Endothelial cell of umbilical vein (primary cell): ENCODE data around the gene MAK. TPM values are rescaled to one million over a fixed set of nuclear protein-coding genes. Genes with fewer than 3 reads are reported as not detected.
"Not testable (repeated sequence)": the region's sequence is repeated elsewhere in the genome, so short reads cannot be mapped to it uniquely, and the experiment has no call there.

Experiments used
- BruUV-seq: library from RNA; stranded (reverse); fragments of 400-500 nt; replicated peaks from 2 replicates; lab custom pipeline; 2021; lab: Mats Ljungman, UMichigan
- CTCF ChIA-PET: fragments of 300-600, 350-600 bp; sonication (Branson Sonifier 250); formaldehyde crosslinking; loops from one replicate; lab custom pipeline; 2021; ENCODE audit warnings: antibody characterized with exemption, inconsistent platforms; lab: Charles Lee
- POLR2A ChIA-PET: fragments of 300-600, 350-600 bp; sonication (Branson Sonifier 250); formaldehyde crosslinking; loops from one replicate; lab custom pipeline; 2021; ENCODE audit warnings: antibody characterized with exemption, inconsistent platforms; lab: Charles Lee
- DNase-seq: peaks from one replicate; pipeline ENCODE4 v3.0.0-alpha.2; 2011; ENCODE audit warnings: low read depth, low spot score
- FAIRE-seq: peaks from 2 replicates; lab custom pipeline; 2011; peaks lifted over from hg19 to GRCh38; lab: Jason Lieb, UNC
- H2AFZ ChIP-seq: 2 replicates; pipeline ENCODE4 v1.6.0; 2012; ENCODE audit warnings: low read depth, low read length, control low read depth, inconsistent platforms
- H3K27ac ChIP-seq: 2 replicates; pipeline ENCODE4 v1.5.1; 2011; ENCODE audit warnings: low read depth, mild to moderate bottlenecking, control low read depth, low read length, moderate library complexity; ENCODE audit not compliant: insufficient read depth
- H3K27me3 ChIP-seq, 2 experiments: 2 replicates each; pipeline versions ENCODE4 v1.6.0 to v1.6.1; 2011; ENCODE audit warnings: low read length in 2 of 2, mixed read lengths in 1 of 2; ENCODE audit not compliant: control insufficient read depth in 2 of 2, insufficient read depth in 2 of 2
- H3K36me3 ChIP-seq, 2 experiments: 2 replicates in 1 of 2; 3 replicates in 1 of 2; pipeline ENCODE4 v1.5.1; 2011; ENCODE audit warnings: low read length in 2 of 2, mild to moderate bottlenecking in 1 of 2, moderate library complexity in 1 of 2; ENCODE audit not compliant: control insufficient read depth in 2 of 2, insufficient read depth in 2 of 2; ENCODE audit errors: extremely low read depth in 1 of 2
- H3K4me1 ChIP-seq: 3 replicates; pipeline ENCODE4 v1.5.1; 2011; ENCODE audit warnings: mild to moderate bottlenecking, low read length; ENCODE audit not compliant: control insufficient read depth, insufficient read depth; ENCODE audit errors: extremely low read depth
- H3K4me2 ChIP-seq: 2 replicates; pipeline ENCODE4 v1.6.1; 2011; ENCODE audit warnings: low read length, control low read depth, mixed read lengths; ENCODE audit not compliant: insufficient read depth
- H3K4me3 ChIP-seq, 3 experiments: fragments of 200-600 bp in 1 of 3; sonication (generic), shearing (Covaris generic) in 1 of 3; replicated peaks in 1 of 3; 2 replicates each; pipeline ENCODE4 v1.5.1; 2011 to 2016; ENCODE audit warnings: control low read depth in 3 of 3, low read length in 3 of 3, mild to moderate bottlenecking in 2 of 3, inconsistent platforms in 1 of 3, low read depth in 1 of 3, moderate library complexity in 1 of 3; ENCODE audit not compliant: insufficient read depth in 1 of 3
- H3K79me2 ChIP-seq: 2 replicates; pipeline ENCODE4 v1.6.0; 2012; ENCODE audit warnings: low read length, inconsistent platforms; ENCODE audit not compliant: control insufficient read depth, insufficient read depth
- H3K9ac ChIP-seq: replicated peaks from 2 replicates; pipeline ENCODE3; 2011; ENCODE audit warnings: low read length, control low read depth; ENCODE audit not compliant: insufficient read depth; ENCODE audit errors: extremely low read depth
- H3K9me1 ChIP-seq: replicated peaks from 3 replicates; pipeline ENCODE4 v1.6.0; 2011; ENCODE audit warnings: mild to moderate bottlenecking, low read length; ENCODE audit not compliant: control insufficient read depth, insufficient read depth; ENCODE audit errors: extremely low read depth
- H3K9me3 ChIP-seq: replicated peaks from 2 replicates; pipeline ENCODE4 v1.5.1; 2012; ENCODE audit warnings: low read length, inconsistent platforms; ENCODE audit not compliant: control insufficient read depth, insufficient read depth
- H4K20me1 ChIP-seq: replicated peaks from 2 replicates; pipeline ENCODE3; 2011; ENCODE audit warnings: mild to moderate bottlenecking, low read length; ENCODE audit not compliant: control insufficient read depth, insufficient read depth; ENCODE audit errors: extremely low read depth
- CTCF ChIP-seq, 2 donors: IDR thresholded peaks; 1 replicate in 1 of 2; 2 replicates in 1 of 2; pipeline ENCODE4 v1.5.1; 2011; ENCODE audit warnings: low read length in 2 of 2, mild to moderate bottlenecking in 2 of 2, moderate library complexity in 2 of 2, control low read depth in 1 of 2, inconsistent platforms in 1 of 2, low read depth in 1 of 2; ENCODE audit not compliant: insufficient read depth in 1 of 2; ENCODE audit errors: extremely low read depth in 1 of 2
- EZH2 ChIP-seq: IDR thresholded peaks from 2 replicates; pipeline ENCODE4 v1.6.1; 2012; ENCODE audit warnings: borderline replicate concordance, low read depth, mild to moderate bottlenecking, moderate library complexity, low read length, inconsistent platforms; ENCODE audit not compliant: severe bottlenecking
- FOS ChIP-seq: IDR thresholded peaks from 2 replicates; pipeline ENCODE4 v1.6.1; 2011; ENCODE audit warnings: mild to moderate bottlenecking, low read length, moderate library complexity, borderline replicate concordance; ENCODE audit not compliant: insufficient read depth
- GATA2 ChIP-seq: IDR thresholded peaks from 2 replicates; pipeline ENCODE4 v1.7.0; 2011; ENCODE audit warnings: low read depth, mild to moderate bottlenecking, moderate library complexity, mixed read lengths, low read length; ENCODE audit not compliant: insufficient read length, insufficient read depth
- JUN ChIP-seq: IDR thresholded peaks from 2 replicates; pipeline ENCODE4 v1.6.1; 2011; ENCODE audit warnings: borderline replicate concordance, low read depth; ENCODE audit not compliant: insufficient read length, insufficient read depth
- MYC ChIP-seq: IDR thresholded peaks from one replicate; pipeline ENCODE4 v1.6.1; 2011; ENCODE audit warnings: mild to moderate bottlenecking, low read depth, low read length
- POLR2A ChIP-seq: IDR thresholded peaks from 2 replicates; pipeline ENCODE4 v1.6.1; 2012; ENCODE audit warnings: low read depth, mild to moderate bottlenecking, control low read depth, low read length
- POLR2AphosphoS5 ChIP-seq: IDR thresholded peaks from 2 replicates; pipeline ENCODE4 v1.6.1; 2012; ENCODE audit warnings: low read depth, mild to moderate bottlenecking, control low read depth, low read length, moderate library complexity; ENCODE audit not compliant: insufficient read depth
- dilution Hi-C: fragments of 300-500 bp; cut with MboI; formaldehyde crosslinking; loops from one replicate; pipeline ENCODE4 v1.15.0; 2019; ENCODE audit warnings: low sequenced_read_pairs; ENCODE audit not compliant: extremely low pct_ligation_motif_present
- intact Hi-C: fragments of 100-400 bp; cut with micrococcal nuclease; formaldehyde crosslinking; loops from one replicate; pipeline ENCODE4 v1.10.0; 2022
- polyA plus RNA-seq, 4 experiments: library from polyadenylated mRNA; depleted of rRNA in 3 of 4; stranded (reverse) in 3 of 4; unstranded in 1 of 4; fragments of >200 nt; gene quantifications; 2 replicates each; pipeline versions ENCODE4 v1.2.1 to v1.2.3, GENCODE V29; 2011 to 2012; ENCODE audit warnings: missing spikeins in 1 of 4
- total RNA-seq: library from RNA; stranded (reverse); gene quantifications from 2 replicates; pipeline ENCODE4 v1.2.3, GENCODE V29; 2021
- TF ChIP-seq, protein P1 (sequence below): IDR thresholded peaks from 2 replicates; pipeline ENCODE4 v1.6.1; 2011; ENCODE audit not compliant: insufficient read depth, insufficient read length

Gene MAK
- total and polyA plus RNA-seq, 2 donors (not counting 3 experiments of a cell fraction or from before 2014, with no cell fraction given), result not detected

DNA sequence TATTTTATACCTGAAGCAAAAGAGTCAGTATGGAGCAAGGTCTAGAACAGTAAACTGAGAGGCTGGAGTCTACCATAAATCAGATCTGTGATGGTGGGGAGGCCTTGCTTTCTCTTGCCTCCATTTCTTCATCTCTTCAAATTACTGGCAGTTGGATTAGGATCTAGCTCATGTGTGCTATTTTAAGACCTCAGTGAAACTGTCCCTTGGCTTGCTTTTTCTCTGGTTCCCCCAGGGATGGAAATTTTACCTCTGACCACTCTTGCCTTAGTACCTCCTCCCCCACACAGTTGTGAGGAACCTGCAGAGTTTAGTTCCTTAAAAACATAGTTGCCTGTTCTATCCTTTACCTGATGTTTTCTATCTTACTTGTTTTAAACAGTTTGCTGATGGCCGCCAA, 82.3 kb downstream of the MAK start:
- BruUV-seq, result no TSS peak
- H3K27ac ChIP-seq, result no peak overlapping the region
- dilution Hi-C loops, result no loop called here
- FAIRE-seq (no peak), DNase-seq (no peak)
- CTCF ChIA-PET, result no interaction called here
- no peak overlapping the region for H3K4me3 ChIP-seq
- H3K36me3 ChIP-seq, result no peaks in the 10 kb centered on the region
- no peaks in the 10 kb centered on the region for H3K9me3 ChIP-seq
- H3K79me2 ChIP-seq, result peaks cover 10% of the 10 kb centered on the region
- POLR2A ChIA-PET, result no interaction called here
- H4K20me1 ChIP-seq, result no peaks in the 10 kb centered on the region
- H3K9ac ChIP-seq, result no peak overlapping the region
- no peaks in the 10 kb centered on the region for H3K27me3 ChIP-seq
- TF ChIP-seq, protein P1, sequence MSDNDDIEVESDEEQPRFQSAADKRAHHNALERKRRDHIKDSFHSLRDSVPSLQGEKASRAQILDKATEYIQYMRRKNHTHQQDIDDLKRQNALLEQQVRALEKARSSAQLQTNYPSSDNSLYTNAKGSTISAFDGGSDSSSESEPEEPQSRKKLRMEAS, result no peak
- TF ChIP-seq EZH2, result no peak
- TF ChIP-seq POLR2A, result no peak
- TF ChIP-seq JUN, result no peak
- TF ChIP-seq CTCF (IDR thresholded peaks at IDR 0.05; ENCODE audit: extremely low read depth in 1 of 2, insufficient read depth in 1 of 2, low read depth in 1 of 2, low read length in 2 of 2), result no peak
- TF ChIP-seq FOS, result no peak
- TF ChIP-seq MYC, result no peak
- TF ChIP-seq POLR2AphosphoS5, result no peak
- no peak for TF ChIP-seq GATA2
- H3K9me1 ChIP-seq, result no peaks in the 10 kb centered on the region
- no peak overlapping the region for H2AFZ ChIP-seq
- H3K4me2 ChIP-seq, result no peak overlapping the region
- H3K4me1 ChIP-seq, result peaks cover 15% of the 10 kb centered on the region
- intact Hi-C loops, result no loop called here

DNA sequence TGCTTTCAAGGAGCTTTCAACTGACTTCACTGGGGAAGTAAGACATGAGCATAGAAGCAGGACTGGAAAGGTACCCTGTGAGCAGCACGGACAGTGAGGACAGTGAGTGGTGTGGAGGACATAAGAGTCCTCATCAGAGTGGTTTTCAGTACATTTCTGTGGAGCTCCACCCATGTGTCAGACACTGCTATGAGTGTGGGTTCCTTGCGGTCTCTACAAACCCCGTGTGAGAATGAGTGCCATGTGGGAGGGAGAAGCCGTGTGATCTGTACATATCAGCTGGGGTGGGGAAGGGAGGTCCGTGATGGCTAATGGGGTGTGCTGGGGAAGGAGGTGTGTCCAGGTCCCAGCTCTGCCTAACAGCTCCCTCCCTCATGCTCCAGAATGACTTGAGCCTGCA, 86.6 kb downstream of the MAK start:
- H3K27ac ChIP-seq, H2AFZ ChIP-seq, intact Hi-C loops, FAIRE-seq, H3K36me3 ChIP-seq, POLR2A ChIA-PET, CTCF ChIA-PET, H3K4me3 ChIP-seq, dilution Hi-C loops, H3K9me3 ChIP-seq, H3K27me3 ChIP-seq, BruUV-seq, H3K9me1 ChIP-seq, H3K4me2 ChIP-seq, H4K20me1 ChIP-seq, DNase-seq, H3K9ac ChIP-seq: not testable (repeated sequence)
- H3K4me1 ChIP-seq, result peaks cover 14% of the 10 kb centered on the region
- peaks cover 29% of the 10 kb centered on the region for H3K79me2 ChIP-seq

DNA sequence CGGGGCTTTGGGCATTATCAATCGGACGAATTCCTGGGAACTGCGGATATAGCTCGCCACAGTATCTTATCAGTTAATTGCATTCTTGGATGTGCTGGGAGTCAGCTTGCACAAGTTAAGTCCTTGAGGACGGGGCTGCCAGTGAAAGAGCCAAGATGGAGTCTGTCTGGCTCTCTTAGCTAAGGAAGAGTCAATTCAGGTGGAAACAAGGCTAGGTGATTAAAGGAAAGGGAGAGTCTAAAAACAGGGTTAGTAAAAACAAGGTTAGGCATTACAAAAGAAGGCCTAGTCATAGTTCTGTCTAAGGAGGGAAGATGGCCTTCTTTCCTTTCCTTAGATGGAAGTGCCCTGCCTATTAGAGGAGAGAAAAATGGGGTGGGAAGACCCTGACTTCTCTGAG, 87.8 kb downstream of the MAK start:
- H3K4me3 ChIP-seq, H3K4me2 ChIP-seq, H3K9me3 ChIP-seq, intact Hi-C loops, H4K20me1 ChIP-seq, H2AFZ ChIP-seq, dilution Hi-C loops, POLR2A ChIA-PET, H3K27me3 ChIP-seq, H3K36me3 ChIP-seq, H3K9me1 ChIP-seq, FAIRE-seq, CTCF ChIA-PET, DNase-seq, H3K27ac ChIP-seq, BruUV-seq, H3K9ac ChIP-seq: not testable (repeated sequence)
- Histone ChIP-seq H3K79me2 (peaks cover 29% of the 10 kb centered on the region), H3K4me1 (peaks cover 16% of the 10 kb centered on the region)
